Stimulated activated naive CD8-positive, alpha-beta T cell treated with anti-CD3 and anti-CD28 coated beads, Interleukin-15, Interleukin-2, amounts not matched to agents 100 U/mL and 50 U/mL, for 24 hours (primary cell): ENCODE data around the gene ZNF486.
"Not testable (repeated sequence)": the region's sequence is repeated elsewhere in the genome, so short reads cannot be mapped to it uniquely, and the experiment has no call there.

Experiments used
- ATAC-seq: fragments of 150-1000 bp; cut with Tn5 transposase; one replicate; pipeline ENCODE4 v1.10.0; 2021
- DNase-seq: peaks from one replicate; pipeline ENCODE4 v3.0.0; 2021

The ZNF486 gene

DNA sequence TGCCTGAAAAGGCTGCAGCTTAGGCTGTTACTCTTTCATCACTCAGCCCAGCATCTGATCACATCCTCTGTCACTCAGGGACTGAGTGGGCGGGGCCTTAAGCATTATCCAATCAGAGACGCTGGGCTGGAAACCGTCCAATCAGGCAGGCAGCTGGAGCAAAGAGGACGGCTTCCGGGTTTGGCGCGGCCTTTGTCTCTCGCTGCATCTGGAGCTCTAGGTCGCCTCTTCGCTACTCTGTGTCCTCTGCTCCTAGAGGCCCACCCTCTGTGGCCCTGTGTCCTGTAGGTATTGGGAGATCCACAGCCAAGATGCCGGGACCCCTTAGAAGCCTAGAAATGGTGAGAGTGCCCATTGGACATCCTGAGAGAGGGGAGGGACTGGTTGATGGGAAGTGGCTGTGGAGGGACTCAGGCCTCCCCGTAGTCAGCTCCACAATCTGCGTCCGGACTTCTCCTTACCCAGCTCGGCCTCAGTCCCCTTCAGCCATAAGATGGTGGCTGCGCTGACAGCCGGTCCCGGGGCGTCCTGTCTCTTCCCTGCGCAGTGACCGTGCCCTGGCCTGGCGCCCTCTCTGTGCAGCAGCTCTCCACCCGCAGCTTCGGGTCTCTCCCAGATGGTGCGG lies at the start of gene ZNF486:
TSS of gene ZNF486 (plus strand) at position 195 of the 625 bp plus-strand sequence. CDS start at position 312, 117 bp downstream.
- ATAC-seq: peak; percentile 97

GRCh38 chr19:20118064-20118839 lies 48.8 kb upstream of the ZNF486 start:
- ATAC-seq, DNase-seq: not testable (repeated sequence)

More for the DNA sequence above, at the start of gene ZNF486:
- DNase-seq: peak; percentile 92

- ATAC-seq (no peak), DNase-seq (no peak)
Observed at GRCh38 chr19:20124879-20125278, 42.1 kb upstream of the ZNF486 start.

DNA sequence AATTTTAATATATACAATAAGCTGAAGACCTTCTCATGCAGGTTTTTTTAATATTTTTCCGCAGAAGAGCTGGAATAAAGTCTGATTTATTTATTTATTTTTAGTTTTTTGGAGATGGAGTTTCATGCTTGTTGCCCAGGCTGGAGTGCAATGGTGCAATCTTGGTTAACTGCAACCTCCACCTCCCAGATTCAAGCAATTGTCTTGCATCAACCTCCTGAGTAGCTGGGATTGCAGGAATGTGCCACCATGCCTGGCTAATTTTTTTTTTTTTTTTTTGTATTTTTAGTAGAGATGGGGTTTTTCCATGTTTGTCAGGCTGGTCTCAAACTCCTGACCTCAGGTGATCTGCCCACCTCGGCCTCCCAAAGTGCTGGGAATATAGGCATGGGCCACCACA lies 34.1 kb upstream of the ZNF486 start:
- ATAC-seq, DNase-seq: not testable (repeated sequence)

DNA sequence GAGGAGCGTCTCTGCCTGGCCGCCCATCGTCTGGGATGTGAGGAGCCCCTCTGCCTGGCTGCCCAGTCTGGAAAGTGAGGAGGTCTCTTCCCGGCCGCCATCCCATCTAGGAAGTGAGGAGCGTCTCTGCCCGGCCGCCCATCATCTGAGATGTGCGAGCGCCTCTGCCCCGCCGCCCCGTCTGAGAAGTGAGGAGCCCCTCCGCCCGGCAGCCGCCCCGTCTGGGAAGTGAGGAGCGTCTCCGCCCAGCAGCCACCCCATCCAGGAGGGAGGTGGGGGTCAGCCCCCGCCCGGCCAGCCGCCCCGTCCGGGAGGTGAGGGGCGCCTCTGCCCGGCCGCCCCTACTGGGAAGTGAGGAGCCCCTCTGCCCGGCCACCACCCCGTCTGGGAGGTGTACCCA lies 29.3 kb upstream of the ZNF486 start:
- not testable (repeated sequence) for DNase-seq, ATAC-seq

DNA sequence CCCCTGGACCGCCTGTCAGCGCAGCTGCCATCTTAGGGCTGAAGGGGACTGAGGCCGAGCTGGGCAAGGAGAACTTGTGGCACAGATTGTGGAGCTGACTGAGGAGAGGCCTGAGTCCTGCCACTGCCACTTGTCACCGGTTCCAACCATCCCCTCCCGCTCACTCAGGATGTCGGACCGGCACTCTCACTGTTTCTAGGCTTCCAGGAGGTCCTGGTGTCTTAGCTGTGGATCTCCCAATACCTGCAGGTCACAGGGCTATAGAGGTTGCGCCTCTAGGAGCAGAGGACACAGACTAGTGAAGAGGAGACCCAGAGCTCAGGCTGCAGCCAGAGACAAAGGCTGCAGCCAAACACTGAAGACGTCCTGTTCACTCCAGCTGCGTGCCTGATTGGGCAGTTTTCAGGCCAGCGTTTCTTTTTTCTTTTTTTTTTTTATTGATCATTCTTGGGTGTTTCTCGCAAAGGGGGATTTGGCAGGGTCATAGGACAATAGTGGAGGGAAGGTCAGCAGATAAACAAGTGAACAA lies 15.3 kb upstream of the ZNF486 start:
- DNase-seq (no peak), ATAC-seq (no peak)

- not testable (repeated sequence) for ATAC-seq, DNase-seq
Observed at GRCh38 chr19:20152506-20152905, 14.5 kb upstream of the ZNF486 start.

- ATAC-seq (no peak), DNase-seq (no peak)
Observed at GRCh38 chr19:20153281-20153680, 13.7 kb upstream of the ZNF486 start.

GRCh38 chr19:20154636-20155035 lies 12.4 kb upstream of the ZNF486 start:
- DNase-seq: no peak
- ATAC-seq: no peak

GRCh38 chr19:20162821-20163220 lies 4.2 kb upstream of the ZNF486 start:
- ATAC-seq (no peak), DNase-seq (peak; percentile 6)

DNA sequence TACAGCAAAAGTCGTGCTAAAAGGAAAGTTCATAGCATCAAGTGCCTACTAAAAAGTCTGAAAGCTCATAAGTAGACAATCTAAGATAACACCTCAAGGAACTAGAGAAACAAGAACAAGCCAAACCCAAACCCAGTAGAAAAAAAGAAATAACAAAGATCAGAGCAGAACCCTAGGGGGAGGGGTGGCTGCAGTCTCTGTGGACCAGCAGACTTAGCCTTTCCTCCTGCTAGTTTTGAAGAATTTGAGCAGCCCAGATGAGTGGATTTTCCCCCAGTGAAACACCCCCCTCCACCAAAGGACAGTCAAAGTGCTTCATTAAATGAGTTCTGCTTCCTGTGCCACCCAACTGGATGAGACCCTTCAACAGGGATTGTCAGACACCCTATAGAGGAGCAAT lies 2.6 kb upstream of the ZNF486 start:
- no peak for DNase-seq
- ATAC-seq: no peak

DNA sequence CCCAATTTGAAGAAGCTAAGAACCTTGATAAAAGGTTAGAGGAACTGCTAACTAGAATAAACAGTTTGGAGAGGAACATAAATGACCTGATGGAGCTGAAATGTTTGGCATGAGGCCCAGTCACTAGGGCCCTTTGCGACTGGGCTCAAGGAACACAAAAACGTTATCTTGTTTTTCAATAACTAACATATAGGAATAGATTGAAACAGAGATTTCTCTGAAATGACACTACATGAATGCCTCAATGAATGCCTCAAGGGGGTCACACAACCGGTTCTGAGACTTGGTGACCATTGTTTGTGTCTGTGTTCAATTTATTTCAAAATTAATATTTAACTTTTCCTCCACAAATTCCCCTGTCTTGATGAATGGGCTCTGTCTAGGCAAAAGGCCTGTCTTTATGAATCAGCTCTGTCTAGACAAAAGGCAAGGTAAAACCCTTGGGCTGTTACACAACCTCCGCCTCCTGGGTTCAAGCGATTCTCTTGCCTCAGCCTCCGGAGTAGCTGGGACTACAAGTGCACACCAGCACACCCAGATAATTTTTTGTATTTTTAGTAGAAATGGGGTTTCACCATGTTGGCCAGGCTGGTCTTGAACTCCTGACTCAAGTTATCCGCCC lies 932 bp upstream of the ZNF486 start:
- no peak for DNase-seq

DNA sequence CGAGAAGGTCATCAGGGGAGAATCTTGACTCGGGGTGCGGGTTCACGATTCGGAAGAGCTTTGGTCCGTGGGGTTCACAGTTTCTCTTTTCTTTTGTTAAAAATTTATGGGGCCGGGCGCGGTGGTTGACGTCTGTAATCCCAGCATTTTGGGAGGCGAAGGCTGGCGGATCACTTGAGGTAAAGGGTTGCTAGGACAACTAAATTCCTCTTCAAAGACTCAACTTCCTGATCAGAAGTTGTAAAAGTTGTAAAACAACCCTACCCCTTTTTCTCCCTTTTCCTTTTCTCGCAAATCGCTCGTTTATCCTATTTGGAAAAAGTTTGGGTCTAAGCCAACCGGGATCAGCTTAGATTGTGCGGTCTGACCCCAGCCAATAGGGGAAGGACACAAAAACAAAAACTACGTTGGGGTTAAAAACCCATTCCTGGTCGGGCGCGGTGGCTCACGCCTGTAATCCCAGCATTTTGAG lies 673 bp downstream of the ZNF486 start:
- ATAC-seq: no peak
- peak; percentile 4 for DNase-seq

More for the DNA sequence above, 932 bp upstream of the ZNF486 start:
- ATAC-seq: no peak

DNA sequence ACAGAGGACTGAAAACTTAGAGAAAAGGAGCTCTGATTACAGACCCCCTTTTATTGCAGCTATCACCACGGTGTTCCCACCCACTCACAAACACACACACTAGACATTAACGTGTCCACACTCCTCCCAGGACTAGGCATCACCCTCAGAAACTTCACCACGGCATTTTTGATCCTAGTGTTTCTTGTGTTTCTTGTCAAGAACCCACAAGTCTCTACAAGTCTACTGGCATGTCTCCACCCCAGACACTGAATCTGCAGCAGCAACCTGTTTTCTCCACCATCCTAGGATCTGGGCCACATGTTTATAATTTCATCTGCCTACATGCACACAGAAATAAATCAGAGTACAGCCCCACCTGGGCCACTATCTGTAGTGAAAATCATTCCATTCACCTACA lies 4.3 kb downstream of the ZNF486 start:
- no peak for DNase-seq
- no peak for ATAC-seq

DNA sequence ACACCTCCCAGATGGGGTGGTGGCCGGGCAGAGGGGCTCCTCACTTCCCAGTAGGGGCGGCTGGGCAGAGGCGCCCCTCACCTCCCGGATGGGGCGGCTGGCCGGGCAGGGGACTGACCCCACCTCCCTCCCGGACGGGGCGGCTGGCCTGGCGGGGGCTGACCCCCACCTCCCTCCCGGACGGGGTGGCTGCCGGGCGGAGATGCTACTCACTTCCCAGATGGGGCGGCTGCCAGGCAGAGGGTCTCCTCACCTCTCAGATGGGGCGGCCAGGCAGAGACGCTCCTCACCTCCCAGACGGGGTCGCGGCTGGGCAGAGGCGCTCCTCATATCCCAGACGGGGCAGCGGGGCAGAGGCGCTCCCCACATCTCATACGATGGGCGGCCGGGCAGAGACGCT lies 8.8 kb downstream of the ZNF486 start:
- not testable (repeated sequence) for ATAC-seq

DNA sequence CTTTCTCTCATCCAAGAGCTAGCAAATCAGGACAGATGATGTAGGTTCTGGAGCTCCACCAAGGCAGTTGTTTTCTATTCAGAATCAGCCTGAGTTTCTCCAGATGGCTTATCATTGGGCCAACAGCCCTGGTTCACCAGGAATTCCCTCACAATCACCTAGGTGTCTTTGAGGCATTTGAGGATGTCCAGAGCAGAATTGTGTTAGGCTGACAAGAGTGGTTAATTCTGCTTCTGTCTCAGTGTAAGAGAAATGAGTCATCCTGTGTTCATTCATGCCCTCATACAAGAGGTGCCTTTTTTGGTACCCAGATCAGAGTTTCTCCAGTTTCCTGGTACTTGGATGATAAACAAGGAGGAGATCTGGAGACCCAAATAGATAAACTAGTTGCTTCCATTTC lies 12.9 kb downstream of the ZNF486 start:
- DNase-seq, ATAC-seq: not testable (repeated sequence)

More for the DNA sequence above, 8.8 kb downstream of the ZNF486 start:
- not testable (repeated sequence) for DNase-seq

- DNase-seq: no peak
- no peak for ATAC-seq
Observed at GRCh38 chr19:20182222-20182785, 15.3 kb downstream of the ZNF486 start.

- ATAC-seq: no peak
- no peak for DNase-seq
Observed at GRCh38 chr19:20186174-20186573, 19.2 kb downstream of the ZNF486 start.

DNA sequence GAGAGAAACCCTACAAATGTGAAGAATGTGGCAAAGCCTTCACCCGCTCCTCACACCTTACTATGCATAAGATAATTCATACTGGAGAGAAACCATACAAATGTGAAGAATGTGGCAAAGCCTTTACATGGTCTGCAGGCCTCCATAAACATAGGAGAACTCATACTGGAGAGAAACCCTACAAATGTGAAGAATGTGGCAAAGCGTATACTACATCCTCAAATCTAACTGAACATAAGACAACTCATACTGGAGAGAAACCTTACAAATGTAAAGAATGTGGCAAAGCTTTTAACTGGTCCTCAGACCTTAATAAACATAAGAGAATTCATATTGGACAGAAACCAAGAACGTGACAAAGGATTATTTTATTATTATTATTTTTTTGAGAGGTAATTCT lies 30.7 kb downstream of the ZNF486 start:
- ATAC-seq (no peak), DNase-seq (no peak)

GRCh38 chr19:20209051-20209450 lies 42.0 kb downstream of the ZNF486 start:
- no peak for DNase-seq
- no peak for ATAC-seq

- not testable (repeated sequence) for DNase-seq, ATAC-seq
Observed at GRCh38 chr19:20214366-20214765, 47.4 kb downstream of the ZNF486 start.

DNA sequence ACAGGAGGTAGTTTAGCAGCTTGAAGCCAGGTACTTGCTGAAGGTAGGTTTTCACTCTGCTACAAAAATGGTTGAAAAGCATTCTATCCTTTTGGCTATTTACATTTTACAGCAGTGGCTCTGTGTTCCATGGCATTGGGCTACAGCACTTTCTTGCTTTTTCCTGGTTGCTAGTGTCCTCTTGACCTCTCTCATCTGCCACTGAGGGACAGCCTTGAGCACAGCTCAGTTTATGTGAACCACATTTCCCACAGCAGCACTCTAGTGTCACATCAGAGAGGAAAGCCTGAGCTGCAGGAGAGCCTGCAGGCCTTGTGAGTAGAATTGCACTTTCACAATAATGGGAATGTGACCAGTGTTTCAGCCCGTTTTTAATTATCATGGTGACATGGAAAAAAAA lies 54.6 kb downstream of the ZNF486 start:
- not testable (repeated sequence) for ATAC-seq, DNase-seq
